Stimulated activated CD4-positive, alpha-beta T cell treated with anti-CD3 and anti-CD28 coated beads, TNF-alpha, amount 100 ng/mL, for 48 hours (primary cell): ENCODE results near the gene KCNMB1.

ENCODE experiments used
- DNase-seq, 3 donors: peaks; one replicate each; pipeline ENCODE4 v3.0.0-alpha.2; 2020; ENCODE audit warnings: low read depth in 3 of 3

The KCNMB1 gene

DNA sequence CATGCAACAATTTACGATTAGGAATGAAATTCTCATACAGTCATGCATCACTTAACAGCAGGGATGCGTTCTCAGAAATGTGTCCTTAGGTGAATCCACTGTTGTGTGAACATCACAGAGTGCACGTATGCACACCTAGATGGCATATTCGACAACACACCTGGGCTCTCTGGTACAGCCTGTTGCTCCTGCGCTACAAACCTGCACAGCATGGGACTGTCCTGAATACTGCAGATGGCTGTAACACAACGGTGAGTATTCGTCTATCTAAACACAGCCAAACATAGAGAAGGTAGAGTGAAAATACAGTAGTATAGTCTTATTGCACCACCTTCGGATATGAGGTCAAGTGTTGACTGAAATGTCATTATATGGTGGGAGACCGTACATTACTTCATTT is 47.6 kb downstream of the KCNMB1 start:
- no peak for DNase-seq

DNA sequence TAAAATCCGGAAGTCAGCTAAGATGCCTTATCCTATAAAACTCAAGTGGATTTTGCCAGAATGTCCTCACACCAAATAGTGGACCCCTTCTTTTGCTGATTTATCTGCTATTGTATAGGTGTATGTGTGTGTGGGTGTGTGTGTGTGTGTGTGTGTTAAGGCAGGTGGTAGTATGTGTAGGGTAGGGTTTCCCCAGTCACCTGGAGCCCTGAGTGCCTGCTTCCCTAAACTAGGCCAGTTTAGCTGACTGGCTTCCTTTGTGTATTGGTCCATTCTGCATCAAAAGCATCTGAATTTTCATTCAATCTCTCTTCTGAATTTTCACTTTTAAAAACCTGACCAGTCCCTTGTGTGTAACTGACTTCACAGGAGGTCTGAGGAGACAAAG is 49.4 kb downstream of the KCNMB1 start:
- DNase-seq, result no peak

DNA sequence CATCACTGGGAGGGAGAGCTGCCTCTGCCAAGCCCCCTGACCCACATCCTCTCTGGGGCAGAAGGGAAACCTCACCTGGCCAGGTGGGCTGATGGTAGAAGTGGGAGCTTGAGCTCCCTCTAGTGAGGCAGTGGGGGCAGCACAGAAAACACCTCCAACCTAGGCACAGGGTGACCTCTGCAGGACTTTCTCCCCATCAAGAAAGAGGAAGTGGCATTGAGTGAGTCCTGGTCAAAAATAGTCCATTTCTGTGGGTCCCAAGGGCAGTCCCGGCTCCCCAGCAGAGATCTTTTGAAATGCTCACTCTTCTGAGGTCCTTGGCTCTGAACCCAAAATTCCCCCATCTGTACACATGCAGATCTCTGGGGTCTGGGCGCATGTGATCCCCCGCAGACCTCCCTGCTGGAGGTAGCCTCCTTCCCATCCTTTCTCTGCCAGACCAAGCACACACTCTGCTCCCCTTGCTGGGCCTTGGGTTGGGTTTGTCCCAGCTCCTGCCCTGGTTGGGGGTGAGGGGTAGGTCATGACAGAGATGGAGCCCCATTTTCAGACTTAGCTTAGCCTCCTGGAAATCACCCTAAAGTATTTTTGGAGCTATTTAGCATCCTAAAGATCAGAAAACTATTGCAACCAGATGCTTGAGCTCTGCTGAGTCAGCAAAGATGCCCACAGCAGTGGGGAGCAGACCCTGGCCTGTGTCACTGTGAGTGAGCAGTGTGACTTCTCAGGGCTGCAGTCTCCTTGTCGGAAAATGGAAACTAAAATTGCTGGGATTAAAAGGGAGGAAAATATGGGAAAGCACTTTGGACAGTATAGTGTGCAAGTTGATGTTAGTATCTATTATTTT is 50.0 kb downstream of the KCNMB1 start:
- peak; percentile 32 to 52 (median 43) for DNase-seq

DNA sequence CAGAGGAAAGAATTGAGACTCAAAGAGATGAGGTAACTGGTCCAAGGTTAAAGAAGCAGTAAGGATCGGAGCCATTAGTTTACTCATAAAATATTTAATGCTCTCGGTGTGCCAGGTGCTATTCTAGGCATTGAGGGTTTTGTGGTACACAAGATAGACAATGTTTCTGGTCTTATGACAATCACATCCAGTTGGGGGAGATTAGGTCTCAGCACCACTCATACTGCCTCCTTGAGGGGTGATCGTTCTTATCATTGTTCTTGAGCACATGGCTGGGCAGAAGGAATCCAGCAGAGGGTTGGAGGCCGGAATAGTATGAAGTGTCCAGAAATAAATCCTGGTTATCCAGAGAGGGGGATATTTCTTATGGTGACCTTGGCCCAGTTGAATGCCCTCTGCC is 50.9 kb downstream of the KCNMB1 start:
- DNase-seq, result no peak

DNA sequence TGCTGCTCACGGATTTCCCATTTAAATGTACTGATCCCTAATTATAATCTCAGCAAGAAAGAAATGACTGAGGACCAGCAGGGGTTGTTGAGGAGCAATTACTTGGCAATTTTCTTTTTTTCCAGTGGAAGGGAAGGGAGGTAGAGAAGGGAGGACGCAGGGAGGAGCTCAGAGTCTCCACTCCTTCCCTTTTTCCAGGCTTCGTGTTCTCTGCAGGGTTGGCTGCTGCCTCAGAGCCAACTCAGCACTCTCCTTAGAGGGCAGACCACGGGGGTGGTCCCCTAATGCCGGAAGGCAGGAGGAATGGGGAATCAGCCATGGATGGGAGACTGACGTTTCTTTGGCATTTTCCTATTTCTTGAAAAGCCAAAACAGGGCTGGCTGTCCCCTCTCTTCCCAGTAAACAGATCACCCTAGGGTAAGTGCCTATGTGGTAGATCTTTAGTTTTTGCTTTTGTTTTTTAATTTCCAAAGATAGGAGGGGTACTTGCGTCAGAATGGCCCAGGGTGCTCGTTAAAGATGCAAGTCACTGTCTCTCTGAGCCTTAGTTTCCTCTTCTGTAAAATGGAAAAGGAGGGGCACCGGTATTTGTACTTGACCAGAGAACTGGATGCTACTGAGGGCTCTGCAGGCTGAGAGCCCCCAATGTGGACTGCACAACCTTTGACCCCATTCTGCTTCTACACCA is 52.0 kb downstream of the KCNMB1 start:
- no peak for DNase-seq

DNA sequence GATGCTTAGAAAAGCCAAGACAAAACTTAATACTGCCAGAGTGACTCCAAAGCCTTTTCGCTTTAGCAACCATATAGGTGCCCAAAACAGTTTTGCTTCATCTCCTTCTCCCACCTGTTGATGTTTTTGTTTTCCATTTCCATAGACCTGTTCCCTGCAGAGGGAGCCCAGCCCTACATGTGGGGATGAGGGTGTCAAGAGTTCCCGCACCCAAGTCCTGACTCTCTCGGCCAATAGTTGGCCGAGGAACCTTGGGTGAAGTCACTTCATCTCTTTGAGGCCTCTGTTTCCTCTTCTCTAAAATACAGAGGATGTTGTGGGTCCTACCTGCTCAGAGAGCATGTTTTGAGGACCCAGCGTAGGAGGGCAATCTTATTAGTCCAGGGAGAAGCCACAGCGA is 53.1 kb downstream of the KCNMB1 start:
- DNase-seq, result no peak

DNA sequence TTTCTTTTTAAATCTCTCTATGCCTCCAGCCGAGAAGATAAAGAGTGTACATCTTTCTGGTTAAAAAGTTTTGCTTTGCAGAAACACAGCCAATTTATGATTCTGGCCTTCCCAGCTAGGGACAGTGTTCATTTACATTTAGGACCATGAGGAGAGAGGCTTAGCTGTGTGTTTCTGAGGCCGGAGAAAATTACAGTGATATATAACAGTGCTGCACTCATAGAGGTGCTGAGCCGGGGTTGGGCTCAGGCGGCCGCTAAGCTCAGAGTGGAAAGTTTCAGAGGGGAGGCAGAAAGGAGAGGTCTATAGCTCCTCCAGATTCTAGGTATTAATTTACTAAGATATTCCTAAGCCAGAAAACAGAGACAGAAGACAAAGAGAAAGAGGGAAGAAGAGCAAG is 54.5 kb downstream of the KCNMB1 start:
- no peak for DNase-seq

DNA sequence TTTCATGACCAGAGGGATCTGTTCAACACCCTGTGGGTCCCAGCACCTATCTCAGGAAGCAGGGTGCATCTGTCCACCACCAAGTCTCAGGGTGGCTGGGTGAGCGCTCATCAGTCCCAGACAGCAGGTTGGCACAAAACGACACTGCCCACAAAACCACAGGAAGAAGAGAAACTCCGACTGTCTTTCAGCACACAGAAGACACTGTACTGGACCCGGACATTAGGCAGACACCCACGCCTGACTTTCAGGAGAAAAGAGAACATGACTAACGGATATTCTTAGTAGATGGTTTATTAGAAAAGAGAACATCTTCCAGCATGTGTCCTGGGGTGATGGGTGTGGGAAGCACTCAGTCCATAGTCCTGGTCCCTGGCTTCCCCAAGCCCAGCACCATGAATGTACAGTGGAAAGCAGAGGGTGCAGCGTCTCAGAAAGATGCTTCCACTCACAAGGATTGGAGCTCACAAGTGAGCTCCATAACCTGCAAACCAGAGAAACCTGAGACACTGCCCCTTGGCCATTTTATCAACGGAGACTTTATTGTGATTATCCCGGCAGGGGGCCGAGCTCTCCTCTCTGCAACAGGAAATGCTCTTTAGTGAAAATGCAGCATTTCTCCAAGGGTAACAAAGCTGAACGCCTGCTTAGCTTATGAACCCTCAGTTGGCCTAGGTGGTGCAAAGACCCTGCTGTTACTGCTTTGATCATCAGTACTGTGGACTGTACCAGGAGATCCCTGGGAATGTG is 55.8 kb downstream of the KCNMB1 start:
- peak in 2 of 3 donors; percentile 51 to 54 for DNase-seq

DNA sequence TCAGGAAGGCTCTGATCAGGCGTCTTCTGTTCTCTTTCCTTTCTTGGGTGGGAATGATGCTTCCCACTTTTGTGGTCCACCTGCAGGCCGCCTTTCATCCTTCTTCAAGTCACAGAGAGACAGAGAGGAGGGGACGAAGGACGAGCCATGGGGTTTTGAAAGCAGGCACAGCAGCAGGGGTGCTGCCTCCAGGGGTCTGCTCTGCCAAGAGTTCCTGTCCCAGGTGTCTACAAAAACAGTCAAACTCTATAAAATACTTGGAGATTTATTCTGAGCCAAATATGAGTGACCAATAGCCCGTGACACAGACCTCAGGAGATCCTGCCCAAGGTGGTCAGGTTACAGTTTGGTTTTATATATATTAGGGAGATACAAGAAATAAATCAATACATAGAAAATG is 57.1 kb downstream of the KCNMB1 start:
- DNase-seq, result no peak

DNA sequence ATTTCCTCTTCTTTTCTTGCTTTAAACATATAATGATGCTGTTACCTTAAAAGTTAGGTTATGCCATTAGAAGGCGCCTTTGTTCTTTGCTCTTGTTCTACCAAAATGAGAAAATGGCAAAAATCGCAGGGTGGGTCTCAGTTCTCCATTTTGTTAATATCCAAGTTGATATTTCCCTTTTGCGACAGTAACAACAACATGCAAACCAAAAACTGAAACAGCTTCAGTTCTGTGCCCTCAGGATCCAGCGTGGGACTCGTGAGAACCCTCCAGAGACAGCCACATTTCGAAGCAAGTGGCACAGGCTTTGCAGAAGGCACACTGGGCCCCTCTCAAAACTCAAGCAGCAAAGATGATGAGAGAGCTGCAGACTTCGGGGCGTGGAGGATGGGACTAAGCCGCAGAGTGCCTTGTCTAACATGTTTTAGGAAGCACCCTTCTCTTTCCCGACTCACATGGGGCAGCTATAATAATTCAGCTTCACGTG is 58.6 kb downstream of the KCNMB1 start:
- no peak for DNase-seq

DNA sequence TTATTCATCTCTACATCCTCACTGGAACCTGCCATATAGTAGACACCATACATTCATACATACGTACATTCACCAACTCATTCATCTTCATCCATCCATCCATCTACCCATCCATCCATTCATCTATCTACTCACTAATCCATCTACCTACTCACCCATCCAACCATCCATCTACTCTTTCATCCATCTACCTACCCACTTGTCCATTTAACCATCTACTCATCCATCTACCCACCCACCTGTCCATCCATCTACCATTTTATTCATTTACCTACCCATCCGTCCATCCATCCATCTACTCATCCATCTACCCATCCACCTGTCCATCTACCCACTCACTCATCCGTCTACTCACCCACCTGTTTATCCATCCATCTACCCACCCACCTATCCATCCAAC is 59.6 kb downstream of the KCNMB1 start:
- DNase-seq, result no peak

DNA sequence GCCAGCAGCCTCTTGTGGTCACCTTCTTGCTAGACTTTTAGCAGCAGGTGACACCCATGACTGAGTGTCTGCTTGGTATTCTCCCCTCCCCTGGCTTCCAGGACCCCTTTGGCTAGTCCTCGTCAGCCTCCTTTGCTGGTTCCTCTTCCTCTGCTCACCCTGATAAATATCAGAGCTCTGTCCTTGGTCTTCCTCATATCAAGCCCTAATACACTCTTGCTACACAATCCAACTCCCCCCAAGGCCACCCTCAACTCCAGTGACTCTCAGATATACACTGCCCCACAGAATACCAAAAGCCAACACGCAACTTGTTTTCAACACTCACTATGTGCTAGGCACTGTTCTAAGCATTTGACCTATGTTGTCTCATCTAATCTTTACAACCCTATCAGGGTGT is 61.3 kb downstream of the KCNMB1 start:
- no peak for DNase-seq

DNA sequence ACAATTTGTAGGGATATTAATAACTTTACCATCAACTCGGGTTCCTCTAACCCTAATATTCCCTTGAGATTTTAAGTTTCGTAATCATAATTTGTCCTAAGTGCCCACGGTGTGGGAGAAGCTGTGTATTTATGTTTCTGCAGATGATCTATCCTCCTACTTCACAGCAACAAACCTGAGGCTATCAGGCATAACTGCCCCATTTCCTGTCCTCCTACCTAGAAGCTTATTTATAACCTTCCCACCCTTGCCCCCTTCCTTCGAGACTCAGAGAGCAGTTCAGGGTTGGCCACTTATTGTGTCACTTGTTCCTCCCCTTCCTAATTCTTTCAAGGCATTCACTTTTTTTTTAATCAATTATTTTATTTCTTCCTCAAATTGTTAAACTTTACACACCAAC is 62.0 kb downstream of the KCNMB1 start:
- DNase-seq, result no peak
